Testis (tissue), 2 donors: ENCODE results near the gene FAM181A.

ENCODE experiments used
- CTCF ChIP-seq, 3 experiments: fragments of 450-650 bp in 2 of 3; fragments of 200-600 bp in 1 of 3; sonication (generic) in 1 of 3; IDR thresholded peaks; one replicate each; pipeline ENCODE4 v1.5.1; 2016 to 2019; ENCODE audit warnings: antibody characterized with exemption in 3 of 3, mild to moderate bottlenecking in 2 of 3, moderate library complexity in 1 of 3
- POLR2A ChIP-seq: fragments of 450-650 bp; IDR thresholded peaks from one replicate; pipeline ENCODE4 v1.6.1; 2017; ENCODE audit warnings: antibody characterized with exemption, mild to moderate bottlenecking, moderate library complexity

- TF ChIP-seq CTCF (IDR thresholded peaks at IDR 0.05) (no peak), POLR2A (no peak)
These were observed 785 bp upstream of the FAM181A start for GRCh38 chr14:93926245-93926872.
